Activated CD4-positive, alpha-beta T cell treated with anti-CD3 and anti-CD28 coated beads, Interleukin-2, amount 50 U/mL, for 24 hours (primary cell): ENCODE results near the gene KRT84.
"Not testable (repeated sequence)": the region's sequence is repeated elsewhere in the genome, so short reads cannot be mapped to it uniquely, and the experiment has no call there.

Experiments
- DNase-seq, 2 donors: peaks; one replicate each; pipeline ENCODE4 v3.0.0-alpha.2; 2020; ENCODE audit warnings: low read depth in 1 of 2, low spot score in 1 of 2

Gene KRT84

GRCh38 chr12:52413202-52413601 lies 27.8 kb upstream of the KRT84 start:
- DNase-seq: no peak

DNA sequence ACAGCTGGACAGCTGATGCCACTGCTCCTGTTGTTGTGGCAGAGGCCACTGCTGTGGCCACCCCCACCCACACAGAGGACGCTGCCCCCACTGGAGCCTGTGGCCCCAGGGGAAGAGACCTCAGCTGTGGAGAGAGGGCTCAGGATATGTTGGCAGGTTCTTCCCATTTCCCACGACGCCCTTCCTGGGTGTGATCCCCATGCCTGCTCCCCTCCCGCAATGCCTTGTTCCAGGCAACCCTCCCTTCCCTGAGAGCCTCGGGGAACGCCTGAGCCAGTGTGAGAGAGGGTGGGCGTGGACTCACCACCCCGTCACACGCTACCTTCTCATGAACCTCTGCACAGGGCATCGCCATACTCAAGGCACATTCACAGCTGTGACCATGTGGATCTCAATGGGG lies 26.4 kb upstream of the KRT84 start:
- no peak for DNase-seq

DNA sequence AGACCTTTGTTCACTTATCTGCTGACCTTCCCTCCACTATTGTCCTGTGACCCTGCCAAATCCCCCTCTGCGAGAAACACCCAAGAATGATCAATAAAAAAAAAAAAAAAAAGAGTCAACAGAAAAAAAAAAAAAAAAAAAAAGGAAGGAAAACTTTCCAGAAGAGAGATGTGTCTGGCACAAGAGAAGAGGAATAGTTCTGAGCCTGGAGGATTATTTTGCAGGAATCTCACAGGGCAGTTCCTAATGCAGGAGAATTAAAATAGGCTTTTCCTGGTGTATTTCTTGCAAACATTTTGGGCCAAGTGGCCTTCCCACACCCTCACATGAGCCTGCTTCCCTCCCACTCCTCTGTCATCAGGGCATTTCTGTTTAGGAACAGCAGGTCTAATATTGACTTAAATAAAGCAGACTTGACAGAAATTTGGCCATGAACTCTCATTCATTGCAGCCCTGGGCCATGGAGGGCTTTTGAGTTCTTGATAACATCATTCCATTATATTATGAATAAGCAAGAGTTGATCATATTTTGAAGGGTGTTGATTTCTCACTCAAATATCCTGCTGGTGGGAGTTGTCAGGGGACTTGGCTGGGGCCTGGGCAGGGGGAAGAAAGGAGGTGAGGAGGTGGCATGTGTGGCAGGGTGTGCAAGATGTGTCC lies 25.3 kb upstream of the KRT84 start:
- DNase-seq: not testable (repeated sequence)

- DNase-seq: no peak
Measured at GRCh38 chr12:52407918-52408317, 22.5 kb upstream of the KRT84 start.

GRCh38 chr12:52405922-52406385 lies 20.5 kb upstream of the KRT84 start, which contains the start of gene KRT82:
Gene KRT82 (minus strand): TSS chr12:52406335. CDS start chr12:52406277, 58 bp downstream.
- no peak for DNase-seq

DNA sequence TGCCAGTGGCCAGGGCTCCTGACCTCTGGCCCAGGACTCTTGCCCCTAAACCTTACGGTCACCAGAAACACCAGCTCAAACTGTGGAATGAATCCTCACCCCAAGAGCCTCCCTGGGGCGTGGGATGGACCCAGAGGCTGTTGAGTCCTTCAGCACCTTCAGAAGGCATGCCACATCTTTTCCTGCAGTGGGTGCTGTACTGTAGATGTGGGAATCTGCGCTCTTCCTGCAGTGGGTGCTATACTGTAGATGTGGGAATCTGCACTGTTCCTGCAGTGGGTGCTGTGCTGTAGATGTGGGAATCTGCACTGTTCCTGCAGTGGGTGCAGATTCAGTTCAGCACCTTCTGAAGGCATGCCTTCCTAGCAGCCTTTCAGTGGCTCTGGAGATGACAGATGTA lies 19.5 kb upstream of the KRT84 start:
- DNase-seq: no peak

- DNase-seq: no peak
Measured at GRCh38 chr12:52403561-52403960, 18.1 kb upstream of the KRT84 start.

- no peak for DNase-seq
Measured at GRCh38 chr12:52402873-52403540, 17.6 kb upstream of the KRT84 start.

GRCh38 chr12:52402377-52402776 lies 16.9 kb upstream of the KRT84 start:
- no peak for DNase-seq

DNA sequence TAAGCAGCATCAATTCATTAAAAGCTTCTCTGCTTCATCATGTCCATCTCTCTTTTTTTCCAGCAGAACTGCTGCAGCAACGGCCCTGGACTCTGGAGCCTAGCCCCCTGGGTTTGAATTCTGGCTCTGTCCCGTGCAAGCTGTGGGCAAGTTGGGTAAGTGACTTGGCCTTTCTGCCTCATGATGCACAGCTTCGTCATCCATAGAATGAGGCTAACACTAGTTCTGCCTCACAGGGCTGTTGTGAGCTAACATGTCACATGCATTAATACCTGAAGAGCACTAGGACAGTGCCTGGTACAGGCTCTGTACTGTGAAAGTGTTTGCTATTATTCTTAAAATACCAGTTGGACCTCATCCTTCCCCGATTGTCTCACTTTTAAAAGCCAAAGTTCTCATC lies 16.5 kb upstream of the KRT84 start:
- DNase-seq: no peak

- no peak for DNase-seq
Measured at GRCh38 chr12:52401526-52401925, 16.1 kb upstream of the KRT84 start.

GRCh38 chr12:52400906-52401305 lies 15.5 kb upstream of the KRT84 start:
- DNase-seq: no peak

DNA sequence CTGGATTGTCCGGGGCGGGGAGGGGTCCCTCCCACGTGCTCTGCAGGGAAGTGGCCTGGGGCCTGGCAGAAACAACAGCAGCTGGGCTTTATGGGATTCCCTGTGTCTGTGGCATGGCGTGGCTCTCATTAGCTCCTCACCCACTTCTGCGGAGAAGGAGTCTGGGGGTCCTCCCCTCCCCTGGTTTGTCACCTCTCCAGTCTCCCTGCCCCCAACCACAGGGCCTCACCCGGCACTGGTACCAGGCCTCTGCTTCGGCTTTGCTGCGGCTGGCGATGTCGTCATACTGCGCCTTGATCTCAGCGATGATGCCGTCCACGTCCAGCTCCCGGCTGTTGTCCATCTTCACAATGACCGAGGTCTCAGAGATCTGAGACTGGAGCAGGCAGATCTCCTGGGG lies 14.3 kb upstream of the KRT84 start:
- no peak for DNase-seq

DNA sequence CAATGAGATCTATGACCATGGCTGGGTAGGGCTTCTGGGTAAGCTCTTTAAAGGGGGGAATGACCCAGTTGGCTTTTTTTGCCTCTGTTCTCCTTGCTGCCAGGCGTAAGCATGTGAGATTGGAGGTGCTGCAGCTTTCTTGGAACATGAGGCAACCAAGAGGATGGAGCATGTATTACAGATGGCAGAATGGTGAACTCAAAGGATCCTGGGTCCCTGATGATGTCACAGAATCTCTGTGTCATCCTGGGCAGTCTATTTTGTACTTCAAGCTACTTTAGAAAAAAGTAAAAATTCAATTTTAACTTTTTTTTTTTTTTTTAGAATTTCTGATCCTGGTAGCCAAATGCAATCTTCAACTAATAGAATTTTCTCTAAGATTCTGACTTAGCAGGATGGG lies 12.7 kb upstream of the KRT84 start:
- DNase-seq: no peak

DNA sequence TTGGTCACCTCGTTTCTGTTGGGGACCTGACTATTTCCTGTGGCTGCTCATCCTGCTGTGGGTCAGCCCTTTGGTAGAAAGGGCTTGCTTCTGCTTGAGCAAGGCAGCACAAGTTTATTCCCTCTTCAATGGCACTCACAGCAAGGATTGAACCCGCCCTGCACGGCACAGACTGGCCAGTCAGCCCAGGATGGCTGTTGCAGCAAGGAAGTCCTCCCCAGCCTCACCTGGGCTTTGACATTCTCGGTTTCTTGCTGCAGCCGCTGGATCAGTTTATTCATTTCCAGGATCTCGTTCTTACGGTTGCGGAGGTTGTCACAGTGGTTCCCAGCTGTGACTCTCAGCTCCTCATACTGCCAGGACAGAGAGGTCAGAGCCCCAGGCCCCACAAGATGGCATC lies 11.2 kb upstream of the KRT84 start:
- no peak for DNase-seq

GRCh38 chr12:52395761-52396434 lies 10.4 kb upstream of the KRT84 start:
- no peak for DNase-seq

GRCh38 chr12:52394836-52395405 lies 9.5 kb upstream of the KRT84 start:
- DNase-seq: no peak

DNA sequence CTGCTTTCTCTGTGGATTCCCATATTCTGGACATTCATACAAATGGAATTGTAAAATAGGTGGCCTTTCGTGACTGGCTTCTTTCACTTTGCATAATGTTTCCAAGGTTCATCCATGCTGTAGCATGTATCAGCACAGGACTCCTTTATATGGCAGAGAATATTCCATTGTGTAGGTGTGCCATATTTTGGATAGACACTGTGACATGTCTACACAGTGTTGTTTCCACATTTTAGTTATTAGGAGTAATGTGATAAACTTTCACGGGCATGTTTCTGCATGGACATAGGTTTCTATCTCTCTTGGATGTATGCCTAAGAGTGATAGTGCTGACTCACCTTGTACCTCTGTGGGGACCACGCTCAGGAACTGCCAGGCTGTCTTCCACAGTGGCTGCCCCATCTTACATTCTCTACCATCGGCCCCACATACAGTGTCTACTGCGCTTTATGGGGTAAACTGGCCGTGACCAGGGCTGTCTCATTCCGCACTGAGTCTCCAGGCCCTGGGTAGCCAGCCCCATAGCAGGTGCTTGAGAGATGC lies 7.1 kb upstream of the KRT84 start:
- no peak for DNase-seq

GRCh38 chr12:52391618-52392002 lies 6.2 kb upstream of the KRT84 start:
- DNase-seq: no peak

DNA sequence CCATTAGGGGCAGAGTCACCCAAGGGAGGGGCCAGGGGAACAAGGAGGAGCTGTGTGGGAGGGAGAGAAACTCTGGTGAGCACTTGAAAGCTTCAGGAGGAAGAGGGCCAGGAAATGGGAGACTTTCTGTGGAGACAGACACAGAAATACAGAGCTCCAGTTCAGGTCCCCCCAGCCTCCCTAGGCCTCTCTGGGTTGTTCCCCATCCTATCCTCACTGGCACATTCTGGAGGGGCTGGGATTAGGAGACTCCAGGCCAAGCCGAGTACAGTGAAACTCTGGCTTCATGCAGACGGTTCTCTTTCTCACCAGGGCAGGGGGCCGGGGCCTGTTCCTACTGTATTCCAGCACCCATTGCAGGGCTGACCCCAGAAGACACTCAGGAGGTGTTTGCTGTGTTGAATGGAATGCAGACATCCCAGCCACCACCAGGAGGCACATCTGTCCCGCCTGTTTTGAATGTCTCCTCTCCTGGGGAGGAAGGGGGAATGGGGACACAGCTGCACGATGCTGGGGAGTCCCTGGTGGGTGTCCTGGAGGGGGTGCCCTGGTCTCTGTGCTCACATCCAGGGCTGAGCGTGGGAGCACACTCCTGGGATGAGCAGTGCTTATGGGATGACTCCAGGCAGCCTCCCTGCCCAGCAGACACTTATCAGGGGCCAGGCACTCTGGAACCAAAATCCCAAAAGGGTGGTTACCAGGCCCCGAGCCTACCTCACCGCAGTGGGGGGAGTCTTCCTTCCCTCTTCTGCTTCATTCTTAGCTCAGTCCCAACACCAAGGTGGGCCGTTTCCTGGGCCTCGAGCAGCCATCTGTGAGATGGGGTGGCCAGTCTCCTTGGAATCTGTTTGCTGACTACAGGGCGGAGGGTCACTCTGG lies 5.5 kb upstream of the KRT84 start:
- no peak for DNase-seq
